Dendritic cell treated with granulocyte-macrophage colony-stimulating factor and Interleukin-4, amounts not matched to agents 40 ng/mL and 50 ng/mL, for 4 days (primary cell): ENCODE measurements around the gene KCNJ10.
A peak's percentile ranks its signal among the peaks of the same experiment; 100 is the strongest.
"Not testable (repeated sequence)": the region's sequence is repeated elsewhere in the genome, so short reads cannot be mapped to it uniquely, and the experiment has no call there.

ENCODE experiments used
- H3K27ac Mint-ChIP-seq: one replicate; pipeline ENCODE4 v1.8.0; 2022; ENCODE audit warnings: mild to moderate bottlenecking, mixed read lengths
- H3K27me3 Mint-ChIP-seq: one replicate; pipeline ENCODE4 v1.8.0; 2022; ENCODE audit warnings: mild to moderate bottlenecking, mixed read lengths
- H3K36me3 Mint-ChIP-seq: one replicate; pipeline ENCODE4 v1.8.0; 2022; ENCODE audit warnings: low read depth, mixed read lengths
- H3K4me1 Mint-ChIP-seq: one replicate; pipeline ENCODE4 v1.8.0; 2022; ENCODE audit warnings: low read depth, mixed read lengths
- H3K4me3 Mint-ChIP-seq: one replicate; pipeline ENCODE4 v1.8.0; 2022; ENCODE audit warnings: mild to moderate bottlenecking, moderate library complexity, mixed read lengths
- H3K9me3 Mint-ChIP-seq: one replicate; pipeline ENCODE4 v1.8.0; 2022; ENCODE audit warnings: mixed read lengths
- intact Hi-C: fragments of 100-400 bp; cut with micrococcal nuclease; formaldehyde crosslinking; loops from one replicate; pipeline ENCODE4 v1.15.0; 2022

The KCNJ10 gene

DNA sequence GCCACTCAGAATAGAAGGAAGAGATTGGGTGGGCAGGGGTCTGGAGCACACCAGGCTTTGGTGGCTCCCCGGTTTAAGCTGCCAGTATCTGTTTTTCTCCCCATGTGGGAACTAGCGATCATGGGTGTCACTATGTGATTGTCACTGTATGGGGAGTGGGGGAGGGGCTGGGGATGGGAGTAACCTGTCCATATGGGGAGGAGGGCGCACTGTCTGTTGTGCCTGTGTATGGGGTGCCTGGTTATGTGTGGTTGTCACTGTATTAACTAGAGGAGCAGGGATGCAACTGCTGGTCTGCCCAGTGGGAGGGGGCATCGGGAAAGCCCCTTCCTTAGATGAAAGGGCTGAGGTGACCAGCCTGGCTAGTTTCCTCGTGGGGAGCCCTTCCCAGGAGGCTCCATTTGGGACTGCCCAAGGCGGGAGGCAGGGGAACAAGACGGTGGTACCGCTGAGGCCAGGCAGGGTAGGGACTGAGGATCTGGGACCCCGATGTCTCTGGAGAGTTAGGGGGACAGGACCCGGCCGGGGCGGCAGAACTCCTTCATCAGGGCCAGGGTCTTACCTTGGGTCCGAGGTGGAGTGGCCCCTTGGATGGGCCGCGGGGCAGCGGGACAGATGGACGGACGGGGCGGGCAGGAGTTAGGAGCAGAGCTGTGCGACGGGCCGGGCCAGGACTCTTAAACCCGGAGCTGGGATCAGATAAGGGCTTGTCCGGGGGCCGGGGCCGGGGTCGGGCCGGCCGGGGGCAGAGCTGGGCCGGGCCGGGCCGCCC, at the start of gene KCNJ10:
Gene KCNJ10 (minus strand): TSS at position 701 of the 772 bp plus-strand sequence. CDS start 27,628 bp downstream, outside the sequence.
- H3K9me3 Mint-ChIP-seq, result no peaks in the 10 kb centered on the region
- H3K27ac Mint-ChIP-seq, result peak within 1 kb of the TSS; percentile 16
- peaks cover 57% of the 10 kb centered on the region for H3K27me3 Mint-ChIP-seq
- H3K4me3 Mint-ChIP-seq, result peak within 1 kb of the TSS; percentile 78
- no peaks in the 10 kb centered on the region for H3K36me3 Mint-ChIP-seq
- H3K4me1 Mint-ChIP-seq, result peaks cover 40% of the 10 kb centered on the region
- intact Hi-C loops, result no loop called here

DNA sequence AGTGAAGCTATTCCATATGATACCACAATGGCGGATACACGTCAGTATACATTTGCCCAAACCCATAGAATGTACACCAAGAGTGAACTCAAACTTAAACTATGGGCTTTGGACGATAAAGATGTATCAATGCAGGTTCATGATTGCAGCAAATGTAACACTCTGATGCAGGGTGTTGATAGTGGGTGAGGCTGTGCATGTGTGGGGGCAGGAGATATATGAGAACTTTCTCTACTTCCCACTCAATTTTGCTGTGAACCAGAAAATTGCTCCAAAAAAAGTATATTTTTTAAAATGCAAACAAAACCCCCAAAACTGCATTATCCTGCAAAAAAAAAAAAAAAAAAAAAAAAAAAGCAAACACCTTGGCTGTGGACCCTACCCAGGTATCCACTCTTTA, 49.0 kb upstream of the KCNJ10 start:
- Mint-ChIP-seq H3K4me1 (peaks cover 10% of the 10 kb centered on the region), H3K27ac (no peak overlapping the region), H3K36me3 (no peaks in the 10 kb centered on the region), H3K27me3 (peaks cover 35% of the 10 kb centered on the region), H3K4me3 (no peak overlapping the region), H3K9me3 (no peaks in the 10 kb centered on the region)
- intact Hi-C loops, result no loop called here

DNA sequence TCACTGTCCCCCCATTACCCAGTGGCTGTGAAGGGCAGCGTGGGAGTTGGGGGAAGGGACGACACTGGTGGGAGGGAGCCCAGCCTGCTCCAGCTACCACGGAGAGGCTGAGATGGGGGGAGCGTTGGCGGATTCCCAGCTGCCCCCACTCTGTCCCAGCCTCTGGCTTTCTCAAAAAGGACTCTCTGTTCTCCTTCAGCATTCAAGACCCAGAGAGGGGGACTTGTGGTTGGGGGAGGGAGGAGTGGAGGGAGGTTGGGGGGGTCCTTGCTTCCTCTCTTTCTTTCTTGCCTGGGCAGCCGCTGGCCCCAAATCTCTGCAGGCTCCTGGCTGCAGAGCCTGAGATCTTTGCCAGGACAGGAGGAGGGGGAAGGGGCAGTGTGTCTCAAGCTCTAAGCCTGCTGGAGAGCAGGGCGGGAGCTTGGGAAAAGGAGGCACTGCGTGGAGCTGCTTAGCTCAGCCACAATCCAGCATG, 47.8 kb upstream of the KCNJ10 start:
- H3K9me3 Mint-ChIP-seq, result no peaks in the 10 kb centered on the region
- H3K27me3 Mint-ChIP-seq, result peaks cover 34% of the 10 kb centered on the region
- H3K4me1 Mint-ChIP-seq, result peaks cover 10% of the 10 kb centered on the region
- intact Hi-C loops, result no loop called here
- H3K4me3 Mint-ChIP-seq, result no peak overlapping the region
- no peak overlapping the region for H3K27ac Mint-ChIP-seq
- H3K36me3 Mint-ChIP-seq, result no peaks in the 10 kb centered on the region

DNA sequence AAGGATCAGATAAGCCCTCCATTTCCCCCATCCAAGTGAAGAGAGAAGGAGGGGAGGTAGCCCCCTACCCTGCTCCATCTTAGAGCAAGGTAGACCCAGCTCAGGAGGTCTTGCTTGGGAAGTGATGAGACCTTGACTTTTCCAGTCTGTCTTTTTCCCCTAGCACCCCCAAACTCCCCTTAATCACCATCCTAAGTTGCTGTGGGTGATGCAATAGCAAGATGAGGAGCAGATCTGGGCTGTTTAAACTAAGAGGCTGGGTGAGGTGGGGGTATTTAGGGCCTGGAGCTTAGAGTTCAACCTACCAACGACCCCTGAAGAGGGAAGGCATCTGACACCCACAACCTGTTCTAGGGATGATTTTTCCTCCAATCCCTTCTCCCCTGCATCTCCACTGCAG, 47.3 kb upstream of the KCNJ10 start:
- H3K36me3 Mint-ChIP-seq, result no peaks in the 10 kb centered on the region
- no peak overlapping the region for H3K4me3 Mint-ChIP-seq
- intact Hi-C loops, result no loop called here
- peaks cover 34% of the 10 kb centered on the region for H3K27me3 Mint-ChIP-seq
- H3K9me3 Mint-ChIP-seq, result no peaks in the 10 kb centered on the region
- H3K4me1 Mint-ChIP-seq, result peaks cover 10% of the 10 kb centered on the region
- no peak overlapping the region for H3K27ac Mint-ChIP-seq

DNA sequence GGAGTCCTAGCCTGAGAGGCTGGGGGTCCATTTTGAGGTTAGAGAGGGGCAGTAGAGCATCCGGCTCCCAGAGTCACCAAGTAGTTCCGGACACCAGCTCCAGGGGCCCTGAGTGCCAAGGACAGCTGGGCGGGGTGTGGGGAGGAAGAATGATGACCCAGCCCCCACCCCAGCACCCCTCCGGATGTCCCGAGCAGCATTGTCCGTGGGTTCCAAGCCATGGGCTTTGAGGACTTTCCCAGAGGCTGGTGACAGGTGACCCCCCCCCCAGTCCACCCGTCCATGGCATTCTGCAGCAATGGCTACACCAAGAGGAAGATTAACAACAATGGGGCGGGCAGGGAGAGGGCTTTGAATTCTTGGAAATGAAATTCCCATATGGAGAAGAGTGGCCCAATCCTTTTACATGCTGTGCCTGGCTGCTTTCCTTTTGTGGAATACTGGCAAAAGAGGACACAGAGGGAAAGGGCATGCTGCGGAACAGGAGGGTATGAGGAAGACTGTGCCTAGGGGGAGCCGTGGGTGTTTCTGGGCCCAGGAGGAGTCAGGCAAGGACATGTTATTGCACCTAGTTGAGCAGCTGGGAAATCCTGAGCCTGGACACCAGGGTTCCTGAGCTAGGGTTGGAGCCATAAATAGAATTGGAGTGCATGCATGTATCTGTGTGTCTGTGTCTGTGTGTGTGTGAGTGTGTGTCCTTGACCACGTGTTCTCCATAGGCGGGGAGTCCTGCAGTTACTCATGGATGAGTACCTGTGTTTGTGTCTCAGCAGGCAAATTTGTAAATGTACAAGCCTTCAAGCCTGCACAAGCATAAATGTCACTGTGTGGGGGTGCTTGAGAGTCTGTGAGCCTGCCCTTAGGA, 46.6 kb upstream of the KCNJ10 start:
- intact Hi-C loops, result no loop called here
- no peak overlapping the region for H3K27ac Mint-ChIP-seq
- peaks cover 34% of the 10 kb centered on the region for H3K27me3 Mint-ChIP-seq
- no peaks in the 10 kb centered on the region for H3K9me3 Mint-ChIP-seq
- H3K4me3 Mint-ChIP-seq, result no peak overlapping the region
- no peaks in the 10 kb centered on the region for H3K36me3 Mint-ChIP-seq
- H3K4me1 Mint-ChIP-seq, result peaks cover 10% of the 10 kb centered on the region

DNA sequence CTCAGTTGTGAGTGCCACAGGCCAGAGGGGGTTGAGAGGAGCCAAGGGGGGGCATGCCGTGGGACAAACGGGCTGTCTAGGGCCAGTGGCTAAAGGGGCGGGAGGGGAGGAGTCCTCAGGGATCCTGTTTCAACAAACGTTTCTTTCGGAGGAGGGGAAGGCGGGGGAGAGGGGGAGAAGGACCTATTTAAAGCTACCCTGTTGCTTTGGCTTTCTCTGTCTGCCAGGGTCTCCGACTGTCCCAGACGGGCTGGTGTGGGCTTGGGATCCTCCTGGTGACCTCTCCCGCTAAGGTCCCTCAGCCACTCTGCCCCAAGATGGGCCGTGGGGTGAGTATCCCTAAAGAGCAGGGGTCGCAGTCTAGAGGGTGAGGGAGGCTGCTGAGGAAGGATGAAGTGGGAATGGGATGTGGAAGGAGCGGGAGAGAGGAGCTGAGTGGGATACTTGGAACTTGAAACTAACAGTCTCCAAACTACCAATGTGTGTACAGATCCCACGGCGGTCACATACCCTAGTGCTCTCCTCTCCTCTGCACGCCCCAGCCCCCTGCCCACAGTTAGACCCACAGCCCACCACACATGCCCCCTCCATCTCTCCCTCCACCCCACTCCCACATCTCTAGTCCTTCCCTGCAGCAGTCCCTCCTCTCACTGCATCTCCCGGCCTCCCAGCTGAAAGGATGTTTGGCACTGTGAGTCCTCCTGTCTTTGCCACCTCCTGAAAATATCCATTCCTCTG, 45.8 kb upstream of the KCNJ10 start, which contains the start of gene ATP1A2:
Gene ATP1A2 (plus strand): TSS at position 215 of the 738 bp plus-strand sequence. CDS start 103 bp downstream, at position 318.
- intact Hi-C loops, result no loop called here
- H3K9me3 Mint-ChIP-seq, result no peaks in the 10 kb centered on the region
- H3K4me1 Mint-ChIP-seq, result peaks cover 10% of the 10 kb centered on the region
- no peaks in the 10 kb centered on the region for H3K36me3 Mint-ChIP-seq
- H3K4me3 Mint-ChIP-seq, result no peak within 1 kb of the TSS
- H3K27me3 Mint-ChIP-seq, result peaks cover 37% of the 10 kb centered on the region
- H3K27ac Mint-ChIP-seq, result no peak within 1 kb of the TSS

DNA sequence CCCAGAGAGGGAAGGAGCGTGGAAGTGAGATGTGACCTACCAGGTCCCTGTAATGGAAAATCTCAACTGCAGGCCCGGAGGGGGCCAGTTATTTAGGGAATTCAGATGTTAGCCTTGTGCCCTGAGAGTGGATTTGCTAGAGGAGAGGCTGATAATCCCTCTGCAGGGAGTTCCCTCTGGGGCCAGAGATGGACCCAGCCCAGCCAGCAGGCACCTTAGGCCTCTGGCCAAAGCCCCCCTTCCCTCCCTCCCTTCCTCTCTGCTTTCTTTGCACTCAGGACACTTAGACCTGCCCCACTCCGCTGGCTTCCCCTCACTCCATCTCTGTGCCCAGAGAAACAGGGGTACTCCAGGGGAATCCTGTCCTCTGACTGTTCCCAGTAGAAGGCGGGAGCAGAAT, 44.1 kb upstream of the KCNJ10 start:
- peaks cover 8% of the 10 kb centered on the region for H3K4me1 Mint-ChIP-seq
- no peaks in the 10 kb centered on the region for H3K9me3 Mint-ChIP-seq
- intact Hi-C loops, result no loop called here
- H3K27me3 Mint-ChIP-seq, result peaks cover 48% of the 10 kb centered on the region
- H3K4me3 Mint-ChIP-seq, result no peak overlapping the region
- H3K36me3 Mint-ChIP-seq, result no peaks in the 10 kb centered on the region
- no peak overlapping the region for H3K27ac Mint-ChIP-seq

DNA sequence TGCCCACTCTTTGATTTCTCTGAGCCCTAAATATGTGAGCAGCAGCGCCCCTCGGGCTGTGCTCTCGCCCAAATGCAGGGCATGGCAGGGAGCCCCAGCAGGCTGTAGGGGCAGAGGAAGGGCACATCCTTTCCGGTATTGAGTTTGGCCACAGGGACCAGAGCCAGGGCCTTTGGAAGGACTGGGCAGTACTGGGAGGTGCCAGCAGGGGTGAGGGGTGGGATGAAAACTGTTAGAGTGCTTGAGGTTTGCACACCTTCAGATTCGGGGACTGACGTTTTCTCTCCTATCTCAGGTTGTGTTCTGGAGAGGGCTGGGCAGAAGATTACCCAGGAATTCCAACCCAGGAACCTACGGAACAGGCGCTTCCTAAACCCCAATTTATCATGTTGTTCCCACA, 43.4 kb upstream of the KCNJ10 start:
- Mint-ChIP-seq H3K4me3 (no peak overlapping the region), H3K36me3 (no peaks in the 10 kb centered on the region), H3K9me3 (no peaks in the 10 kb centered on the region), H3K27ac (no peak overlapping the region), H3K27me3 (peaks cover 50% of the 10 kb centered on the region), H3K4me1 (peaks cover 14% of the 10 kb centered on the region)
- intact Hi-C loops, result no loop called here

DNA sequence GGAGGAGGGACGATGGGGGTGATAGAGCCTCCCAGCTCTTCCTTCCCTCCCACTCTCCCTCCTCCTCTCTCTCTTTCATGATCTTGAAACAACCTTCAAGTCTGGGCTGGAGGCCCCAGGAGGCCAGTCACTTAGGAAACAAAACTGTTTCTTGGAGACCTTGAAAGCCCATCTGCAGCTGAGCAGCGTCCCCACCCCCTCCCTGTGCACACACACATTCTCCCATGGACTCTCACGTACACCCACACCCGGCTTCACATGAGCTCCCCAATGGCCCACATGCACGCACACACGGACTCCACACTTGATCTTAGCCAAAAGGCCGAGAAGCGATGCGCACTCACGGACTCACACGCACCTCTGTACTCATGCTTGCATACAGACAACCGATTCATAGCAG, 42.4 kb upstream of the KCNJ10 start:
- Mint-ChIP-seq H3K9me3 (no peaks in the 10 kb centered on the region), H3K36me3 (no peaks in the 10 kb centered on the region), H3K4me3 (no peak overlapping the region), H3K27ac (no peak overlapping the region), H3K4me1 (peaks cover 16% of the 10 kb centered on the region), H3K27me3 (peaks cover 44% of the 10 kb centered on the region)
- intact Hi-C loops, result no loop called here

DNA sequence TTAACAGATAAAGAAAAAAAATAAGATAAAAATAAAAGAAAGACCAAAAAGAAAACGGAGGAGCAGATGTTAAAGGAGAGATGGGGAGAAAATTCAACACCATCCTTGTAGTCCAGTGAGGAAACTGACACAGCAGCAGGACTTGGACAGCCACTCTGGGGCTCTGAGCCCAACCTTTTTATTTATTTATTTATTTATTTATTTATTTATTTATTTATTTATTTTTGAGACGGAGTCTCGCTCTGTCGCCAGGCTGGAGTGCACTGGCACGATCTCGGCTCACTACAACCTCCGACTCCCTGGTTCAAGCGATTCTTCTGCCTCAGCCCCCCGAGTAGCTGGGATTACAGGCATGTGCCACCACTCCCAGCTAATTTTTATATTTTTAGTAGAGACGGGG, 41.5 kb upstream of the KCNJ10 start:
- H3K4me3 Mint-ChIP-seq, H3K36me3 Mint-ChIP-seq, intact Hi-C loops, H3K9me3 Mint-ChIP-seq, H3K27ac Mint-ChIP-seq: not testable (repeated sequence)
- peaks cover 20% of the 10 kb centered on the region for H3K4me1 Mint-ChIP-seq
- H3K27me3 Mint-ChIP-seq, result peaks cover 42% of the 10 kb centered on the region

DNA sequence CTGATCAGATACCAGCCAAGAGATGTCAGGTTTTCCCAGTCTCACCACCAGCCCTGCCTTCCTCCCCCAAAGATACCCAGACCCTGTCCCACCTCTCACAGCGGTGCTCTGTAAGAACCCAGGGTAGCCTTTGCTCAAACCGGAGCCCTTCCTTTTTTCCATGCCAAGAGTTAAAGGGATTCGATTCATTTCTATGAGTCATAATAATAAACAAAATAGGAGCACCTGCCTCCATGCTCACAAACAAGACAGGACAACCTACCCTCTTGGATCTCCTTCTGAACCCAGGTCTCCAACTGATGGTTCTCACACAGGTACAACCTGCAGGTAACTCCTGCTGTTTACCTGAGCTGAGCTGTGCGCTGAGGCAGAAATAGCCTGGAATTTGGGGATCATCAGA, 39.7 kb upstream of the KCNJ10 start:
- Mint-ChIP-seq H3K9me3 (no peaks in the 10 kb centered on the region), H3K4me3 (no peak overlapping the region), H3K27ac (no peak overlapping the region), H3K36me3 (no peaks in the 10 kb centered on the region), H3K4me1 (peaks cover 37% of the 10 kb centered on the region), H3K27me3 (peaks cover 26% of the 10 kb centered on the region)
- intact Hi-C loops, result no loop called here

DNA sequence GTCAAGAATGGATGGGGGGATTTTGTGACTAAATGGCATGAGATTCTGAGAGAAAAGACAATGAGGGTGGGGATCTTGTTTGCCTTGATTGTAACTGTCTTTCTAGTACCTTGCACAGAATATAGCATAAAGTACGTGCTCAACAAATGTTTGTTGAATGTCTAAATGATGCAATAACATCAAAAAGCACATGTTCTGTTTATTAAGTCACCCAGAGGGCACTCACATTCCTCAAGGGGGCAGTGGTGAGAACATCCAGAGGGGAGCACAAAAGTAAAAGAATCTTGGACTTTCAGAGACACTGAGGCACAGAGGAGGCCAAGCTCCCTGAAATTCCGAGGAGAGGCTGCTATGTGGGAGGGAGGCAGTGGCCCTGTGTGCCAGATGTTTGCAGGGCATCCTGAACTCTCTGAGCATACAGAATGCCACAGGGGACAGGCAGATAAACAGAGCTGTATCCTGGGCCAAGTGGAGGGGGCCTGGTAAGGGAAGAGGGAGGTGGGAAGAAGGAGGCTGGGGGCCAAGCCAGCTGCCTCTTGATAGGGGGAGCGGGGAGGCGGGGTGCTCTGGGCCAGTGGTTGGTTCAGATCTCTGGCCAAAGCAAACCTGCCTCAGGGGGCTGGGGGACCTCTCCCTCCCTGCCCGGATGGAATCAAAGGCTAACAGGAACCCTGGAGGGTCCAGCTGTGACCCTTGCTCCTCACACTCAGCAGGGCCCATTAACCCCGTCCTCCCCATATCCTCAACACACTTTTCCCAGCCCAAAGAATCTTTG, 39.1 kb upstream of the KCNJ10 start:
- H3K36me3 Mint-ChIP-seq, result no peaks in the 10 kb centered on the region
- no peak overlapping the region for H3K4me3 Mint-ChIP-seq
- H3K27me3 Mint-ChIP-seq, result peaks cover 21% of the 10 kb centered on the region
- H3K27ac Mint-ChIP-seq, result no peak overlapping the region
- no peaks in the 10 kb centered on the region for H3K9me3 Mint-ChIP-seq
- intact Hi-C loops, result no loop called here
- peaks cover 43% of the 10 kb centered on the region for H3K4me1 Mint-ChIP-seq

DNA sequence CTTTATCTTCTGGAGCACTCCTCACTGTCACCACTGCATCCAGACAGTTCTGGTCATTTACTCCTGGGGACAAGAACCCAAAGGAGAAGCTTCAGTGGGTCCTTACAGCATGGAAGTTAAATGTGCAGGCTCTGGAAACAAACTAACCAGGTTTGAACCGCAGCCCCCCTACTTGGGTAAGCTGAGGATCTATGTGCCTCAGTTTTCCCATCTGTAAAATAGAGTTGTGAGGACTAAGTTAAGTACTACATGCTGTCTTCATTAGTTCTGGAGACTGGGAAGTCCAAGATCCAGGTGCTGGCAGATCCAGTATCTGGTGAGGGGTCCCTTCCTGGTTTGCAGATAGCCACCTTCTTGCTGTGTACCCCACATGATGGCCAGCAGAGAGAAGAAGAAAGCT, 37.6 kb upstream of the KCNJ10 start:
- Mint-ChIP-seq H3K4me3 (no peak overlapping the region), H3K4me1 (peaks cover 58% of the 10 kb centered on the region), H3K27me3 (peaks cover 21% of the 10 kb centered on the region), H3K27ac (no peak overlapping the region), H3K36me3 (no peaks in the 10 kb centered on the region), H3K9me3 (no peaks in the 10 kb centered on the region)
- intact Hi-C loops, result no loop called here
